HCT116 (cell line): ENCODE results near the gene CAMK2A.

Source experiments
- ELF1 ChIP-seq: IDR thresholded peaks from 2 replicates; pipeline ENCODE4 v1.6.1; 2012; ENCODE audit warnings: low read depth, borderline replicate concordance
- EZH2 ChIP-seq: fragments of 200-600 bp; sonication (generic); IDR thresholded peaks from 2 replicates; pipeline ENCODE4 v1.6.1; 2017; ENCODE audit warnings: antibody characterized with exemption, mixed run types
- JUND ChIP-seq: IDR thresholded peaks from 2 replicates; pipeline ENCODE4 v1.6.1; 2012
- POLR2A ChIP-seq: IDR thresholded peaks from 2 replicates; pipeline ENCODE4 v1.7.0; 2011; ENCODE audit warnings: borderline replicate concordance; ENCODE audit not compliant: insufficient read depth, insufficient read length; ENCODE audit errors: extremely low read depth
- POLR2AphosphoS5 ChIP-seq: IDR thresholded peaks from 2 replicates; pipeline ENCODE4 v1.6.1; 2011; ENCODE audit warnings: mild to moderate bottlenecking, low read depth, low read length, moderate library complexity
- RAD21 ChIP-seq: IDR thresholded peaks from 2 replicates; pipeline ENCODE4 v1.6.1; 2012; ENCODE audit warnings: low read depth, mild to moderate bottlenecking
- SP1 ChIP-seq: IDR thresholded peaks from 2 replicates; pipeline ENCODE4 v1.6.1; 2012; ENCODE audit warnings: low read depth
- YY1 ChIP-seq: IDR thresholded peaks from 2 replicates; pipeline ENCODE4 v1.6.1; 2011; ENCODE audit warnings: low read length, low read depth, moderate library complexity, mild to moderate bottlenecking; ENCODE audit not compliant: insufficient replicate concordance; ENCODE audit errors: extremely low read depth
- ZNF274 ChIP-seq: fragments of 200-500 bp; sonication (Bioruptor generic); IDR thresholded peaks from 2 replicates; pipeline ENCODE4 v1.6.1; 2014; ENCODE audit warnings: mild to moderate bottlenecking, low read depth, low read length, inconsistent platforms
- TF ChIP-seq, protein P1 (sequence below), 3 experiments: fragments of 200-600 bp in 1 of 3; sonication (generic) in 1 of 3; IDR thresholded peaks in 2 of 3; conservative IDR thresholded peaks in 1 of 3; 2 replicates each; pipeline ENCODE4 v1.5.1; 2012 to 2017; ENCODE audit warnings: low read depth in 2 of 3, low read length in 2 of 3, antibody characterized with exemption in 1 of 3, borderline replicate concordance in 1 of 3, control low read depth in 1 of 3, mild to moderate bottlenecking in 1 of 3, mixed read lengths in 1 of 3, mixed run types in 1 of 3, moderate library complexity in 1 of 3; ENCODE audit not compliant: insufficient read depth in 1 of 3
- TF ChIP-seq, protein P2 (sequence below): IDR thresholded peaks from 2 replicates; pipeline ENCODE4 v1.6.1; 2012; ENCODE audit warnings: low read depth

DNA sequence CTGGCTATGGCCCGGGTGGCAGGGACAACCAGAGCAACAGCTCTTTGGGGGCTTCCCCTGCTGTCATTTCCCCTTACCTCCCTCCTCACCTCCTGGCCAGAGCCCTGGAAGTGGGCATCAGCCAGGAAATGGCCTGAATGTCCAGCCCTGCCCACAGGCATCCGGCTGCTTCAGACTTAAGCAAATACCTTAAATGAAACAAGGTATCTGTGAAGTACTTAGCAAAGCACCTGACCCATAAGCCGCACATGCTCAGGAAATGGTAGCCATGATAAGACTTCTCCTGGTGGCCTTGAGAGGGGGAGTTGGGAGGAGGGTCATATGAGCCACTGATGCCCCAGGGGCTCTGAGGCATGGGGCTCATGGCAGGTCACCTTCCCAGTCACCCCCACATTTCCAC lies 43.8 kb downstream of the CAMK2A start:
- TF ChIP-seq, protein P1, sequence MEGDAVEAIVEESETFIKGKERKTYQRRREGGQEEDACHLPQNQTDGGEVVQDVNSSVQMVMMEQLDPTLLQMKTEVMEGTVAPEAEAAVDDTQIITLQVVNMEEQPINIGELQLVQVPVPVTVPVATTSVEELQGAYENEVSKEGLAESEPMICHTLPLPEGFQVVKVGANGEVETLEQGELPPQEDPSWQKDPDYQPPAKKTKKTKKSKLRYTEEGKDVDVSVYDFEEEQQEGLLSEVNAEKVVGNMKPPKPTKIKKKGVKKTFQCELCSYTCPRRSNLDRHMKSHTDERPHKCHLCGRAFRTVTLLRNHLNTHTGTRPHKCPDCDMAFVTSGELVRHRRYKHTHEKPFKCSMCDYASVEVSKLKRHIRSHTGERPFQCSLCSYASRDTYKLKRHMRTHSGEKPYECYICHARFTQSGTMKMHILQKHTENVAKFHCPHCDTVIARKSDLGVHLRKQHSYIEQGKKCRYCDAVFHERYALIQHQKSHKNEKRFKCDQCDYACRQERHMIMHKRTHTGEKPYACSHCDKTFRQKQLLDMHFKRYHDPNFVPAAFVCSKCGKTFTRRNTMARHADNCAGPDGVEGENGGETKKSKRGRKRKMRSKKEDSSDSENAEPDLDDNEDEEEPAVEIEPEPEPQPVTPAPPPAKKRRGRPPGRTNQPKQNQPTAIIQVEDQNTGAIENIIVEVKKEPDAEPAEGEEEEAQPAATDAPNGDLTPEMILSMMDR (IDR thresholded peaks at IDR 0.05 in 2 of 3, conservative IDR thresholded peaks at IDR 0.05 in 1 of 3; ENCODE audit: borderline replicate concordance in 1 of 3, insufficient read depth in 1 of 3, low read depth in 2 of 3, low read length in 2 of 3), result no peak
- TF ChIP-seq POLR2AphosphoS5 (no peak), ZNF274 (no peak), RAD21 (no peak), POLR2A (no peak), EZH2 (no peak), JUND (no peak), ELF1 (no peak), YY1 (no peak), SP1 (no peak)
- TF ChIP-seq, protein P2, sequence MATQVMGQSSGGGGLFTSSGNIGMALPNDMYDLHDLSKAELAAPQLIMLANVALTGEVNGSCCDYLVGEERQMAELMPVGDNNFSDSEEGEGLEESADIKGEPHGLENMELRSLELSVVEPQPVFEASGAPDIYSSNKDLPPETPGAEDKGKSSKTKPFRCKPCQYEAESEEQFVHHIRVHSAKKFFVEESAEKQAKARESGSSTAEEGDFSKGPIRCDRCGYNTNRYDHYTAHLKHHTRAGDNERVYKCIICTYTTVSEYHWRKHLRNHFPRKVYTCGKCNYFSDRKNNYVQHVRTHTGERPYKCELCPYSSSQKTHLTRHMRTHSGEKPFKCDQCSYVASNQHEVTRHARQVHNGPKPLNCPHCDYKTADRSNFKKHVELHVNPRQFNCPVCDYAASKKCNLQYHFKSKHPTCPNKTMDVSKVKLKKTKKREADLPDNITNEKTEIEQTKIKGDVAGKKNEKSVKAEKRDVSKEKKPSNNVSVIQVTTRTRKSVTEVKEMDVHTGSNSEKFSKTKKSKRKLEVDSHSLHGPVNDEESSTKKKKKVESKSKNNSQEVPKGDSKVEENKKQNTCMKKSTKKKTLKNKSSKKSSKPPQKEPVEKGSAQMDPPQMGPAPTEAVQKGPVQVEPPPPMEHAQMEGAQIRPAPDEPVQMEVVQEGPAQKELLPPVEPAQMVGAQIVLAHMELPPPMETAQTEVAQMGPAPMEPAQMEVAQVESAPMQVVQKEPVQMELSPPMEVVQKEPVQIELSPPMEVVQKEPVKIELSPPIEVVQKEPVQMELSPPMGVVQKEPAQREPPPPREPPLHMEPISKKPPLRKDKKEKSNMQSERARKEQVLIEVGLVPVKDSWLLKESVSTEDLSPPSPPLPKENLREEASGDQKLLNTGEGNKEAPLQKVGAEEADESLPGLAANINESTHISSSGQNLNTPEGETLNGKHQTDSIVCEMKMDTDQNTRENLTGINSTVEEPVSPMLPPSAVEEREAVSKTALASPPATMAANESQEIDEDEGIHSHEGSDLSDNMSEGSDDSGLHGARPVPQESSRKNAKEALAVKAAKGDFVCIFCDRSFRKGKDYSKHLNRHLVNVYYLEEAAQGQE, result no peak
